GM19468 (cell line): ENCODE data around the gene PHLDA3.
"Not testable (repeated sequence)": the region's sequence is repeated elsewhere in the genome, so short reads cannot be mapped to it uniquely, and the experiment has no call there.

Experiments
- ATAC-seq: cut with Tn5 transposase; IDR thresholded peaks from one replicate; pipeline ENCODE4 v1.9.1; 2021; ENCODE audit warnings: mild to moderate bottlenecking, moderate library complexity, moderate number of reproducible peaks; ENCODE audit not compliant: unreplicated experiment; ENCODE audit errors: extremely low read depth

PHLDA3 gene

GRCh38 chr1:201488830-201489589, 20.0 kb upstream of the PHLDA3 start:
- ATAC-seq, result no peak

GRCh38 chr1:201487742-201488141, 18.8 kb upstream of the PHLDA3 start:
- no peak for ATAC-seq

GRCh38 chr1:201486187-201486586, 17.2 kb upstream of the PHLDA3 start:
- no peak for ATAC-seq

GRCh38 chr1:201485184-201485774, 16.3 kb upstream of the PHLDA3 start:
- ATAC-seq, result no peak

GRCh38 chr1:201483373-201483949, 14.5 kb upstream of the PHLDA3 start:
- ATAC-seq, result no peak

- ATAC-seq, result no peak
These were observed 13.8 kb upstream of the PHLDA3 start for GRCh38 chr1:201482755-201483154.

GRCh38 chr1:201481761-201482493, 12.9 kb upstream of the PHLDA3 start:
- no peak for ATAC-seq

GRCh38 chr1:201481004-201481380, 12.0 kb upstream of the PHLDA3 start:
- ATAC-seq, result no peak

- ATAC-seq, result no peak
These were observed 11.4 kb upstream of the PHLDA3 start for GRCh38 chr1:201480231-201481003.

- ATAC-seq, result no peak
These were observed 10.3 kb upstream of the PHLDA3 start for GRCh38 chr1:201479201-201479730.

GRCh38 chr1:201478666-201479065, 9.7 kb upstream of the PHLDA3 start:
- not testable (repeated sequence) for ATAC-seq

GRCh38 chr1:201476670-201477344, 7.8 kb upstream of the PHLDA3 start:
- no peak for ATAC-seq

- no peak for ATAC-seq
These were observed 7.1 kb upstream of the PHLDA3 start for GRCh38 chr1:201475915-201476669.

GRCh38 chr1:201475130-201475529, 6.1 kb upstream of the PHLDA3 start:
- ATAC-seq, result no peak

- no peak for ATAC-seq
These were observed 4.3 kb upstream of the PHLDA3 start for GRCh38 chr1:201473296-201473695.

GRCh38 chr1:201472321-201472720, 3.3 kb upstream of the PHLDA3 start:
- not testable (repeated sequence) for ATAC-seq

GRCh38 chr1:201471772-201472171, 2.8 kb upstream of the PHLDA3 start:
- ATAC-seq, result no peak

GRCh38 chr1:201470581-201470980, 1.6 kb upstream of the PHLDA3 start:
- ATAC-seq, result no peak

GRCh38 chr1:201469645-201470074, 672 bp upstream of the PHLDA3 start:
- ATAC-seq, result no peak
